GM10847 (cell line): ENCODE data around the gene CDH4.

Source experiments
- POLR2A ChIP-seq: IDR thresholded peaks from 2 replicates; pipeline ENCODE4 v1.6.1; 2011; ENCODE audit not compliant: insufficient read length; ENCODE audit errors: extremely low read depth

CDH4 gene

DNA sequence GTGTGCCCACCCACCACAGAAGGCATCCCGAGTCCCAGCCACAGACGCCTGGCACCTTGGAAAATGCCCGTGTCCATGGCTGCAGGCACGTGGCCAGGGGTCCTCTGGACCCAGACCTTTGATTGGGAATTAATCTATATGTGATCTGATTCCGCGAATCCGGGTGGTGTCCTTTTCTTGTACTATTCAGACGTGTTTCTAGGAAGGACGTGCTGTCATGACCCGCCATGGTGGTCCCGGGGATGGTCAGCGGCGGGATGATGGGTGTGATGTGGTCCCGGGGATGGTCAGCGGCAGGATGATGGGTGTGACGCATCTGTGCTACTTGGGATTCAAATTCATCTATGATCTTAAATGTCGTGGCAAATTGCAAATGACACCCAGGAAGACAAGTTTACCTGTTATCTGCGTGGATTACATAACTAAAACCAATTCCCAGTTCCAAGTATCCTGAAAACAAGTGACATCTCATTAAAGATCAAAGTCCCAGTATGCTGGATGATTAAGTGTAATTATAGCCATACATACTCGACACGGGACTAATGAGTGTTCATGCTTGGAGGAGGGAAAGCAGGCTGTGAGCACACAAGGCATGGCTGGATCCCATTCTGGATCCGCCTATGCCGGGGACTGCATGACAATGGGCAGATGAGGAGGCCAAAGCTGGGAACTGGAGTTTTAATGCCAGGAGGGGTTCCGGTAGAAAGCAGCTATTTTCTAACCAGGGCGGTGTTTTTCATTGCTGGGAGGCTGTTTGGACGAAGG lies 557.1 kb downstream of the CDH4 start:
- TF ChIP-seq POLR2A: no peak

DNA sequence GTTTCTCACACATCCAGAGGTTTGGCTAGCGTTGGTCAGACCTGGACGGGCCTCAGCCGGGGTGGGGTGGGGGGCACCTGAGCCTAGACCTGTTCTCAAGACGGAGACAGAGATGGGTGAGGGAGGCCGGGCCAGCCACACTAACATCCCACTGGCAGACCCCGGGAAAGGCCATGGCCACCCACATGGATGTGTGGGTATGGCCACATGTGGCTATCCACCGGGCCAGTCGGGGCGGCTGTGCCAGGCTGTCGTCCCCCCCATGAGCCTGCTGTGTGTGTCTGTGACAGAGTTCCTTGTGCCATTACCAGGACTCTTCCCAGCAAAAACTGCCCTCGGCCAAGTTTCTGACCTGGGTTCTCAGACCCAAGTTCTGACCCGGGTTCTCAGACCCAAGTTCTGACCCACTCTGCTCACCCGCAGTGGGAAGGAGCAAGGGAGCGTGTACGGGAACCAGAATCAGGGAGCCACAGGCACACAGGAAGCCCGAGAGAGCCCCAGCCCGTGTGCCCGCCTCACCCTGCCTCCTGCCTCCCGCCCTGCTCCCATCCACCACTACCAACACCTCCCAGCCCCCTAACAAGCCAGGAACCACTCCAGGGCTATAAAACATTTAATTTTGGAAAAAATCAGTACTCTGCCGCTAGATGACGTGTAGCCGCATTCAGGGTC lies 558.1 kb downstream of the CDH4 start:
- no peak for TF ChIP-seq POLR2A

DNA sequence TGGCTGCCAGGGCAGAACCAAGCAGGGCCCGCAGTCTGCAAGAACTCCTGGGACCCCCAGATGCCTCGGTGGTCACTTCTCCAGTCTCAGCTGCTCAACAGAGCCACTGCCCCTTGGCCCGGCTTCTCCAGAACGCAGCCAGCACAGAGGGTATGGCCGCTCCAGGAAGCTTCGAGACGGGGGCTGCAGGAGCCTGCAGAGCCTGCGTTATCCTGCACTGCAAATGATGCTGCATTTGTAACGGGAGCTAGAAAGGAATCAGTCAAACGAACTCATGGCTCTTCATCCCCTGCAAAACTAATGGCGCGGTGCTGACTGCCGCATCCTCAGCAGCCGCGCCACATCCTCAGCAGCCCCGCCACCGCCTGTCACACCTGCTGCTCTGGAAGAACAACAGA lies 558.7 kb downstream of the CDH4 start:
- no peak for TF ChIP-seq POLR2A

- no peak for TF ChIP-seq POLR2A
These were observed 559.1 kb downstream of the CDH4 start for GRCh38 chr20:61811166-61811565.

DNA sequence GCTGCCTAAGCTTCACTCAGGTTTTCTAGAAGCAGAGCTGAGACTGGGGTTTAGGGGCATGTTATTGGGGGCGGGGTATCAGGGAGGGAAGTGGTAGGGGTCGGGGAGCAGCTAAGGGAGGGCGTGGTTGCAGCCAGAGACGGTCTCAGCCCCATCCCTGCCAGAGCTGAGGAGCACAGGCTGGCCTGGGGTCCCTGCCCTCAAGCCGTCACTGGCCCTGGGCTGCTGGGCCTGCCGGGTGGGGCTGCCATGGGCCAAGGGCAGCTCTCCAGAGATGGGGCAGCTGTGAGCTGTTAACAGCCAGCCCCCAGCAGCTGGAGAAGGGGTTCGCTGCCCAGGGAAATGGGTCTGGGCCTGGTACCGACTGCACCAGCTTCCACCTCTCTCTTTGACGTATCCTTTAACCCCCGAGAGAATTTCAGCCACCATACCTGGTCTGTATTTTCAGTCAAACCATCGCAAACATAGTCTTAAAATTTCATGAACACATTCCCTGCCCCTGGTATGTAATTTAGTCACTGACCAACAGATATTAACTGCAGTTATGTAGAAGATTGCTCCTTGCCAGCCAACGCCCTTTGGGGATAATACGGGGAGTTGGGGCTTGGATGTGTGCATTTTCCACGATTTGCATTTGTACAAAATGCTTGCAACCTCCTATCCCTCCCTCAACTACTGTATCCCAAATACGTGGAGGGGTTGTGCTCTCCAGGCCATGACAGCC lies 560.2 kb downstream of the CDH4 start:
- no peak for TF ChIP-seq POLR2A

DNA sequence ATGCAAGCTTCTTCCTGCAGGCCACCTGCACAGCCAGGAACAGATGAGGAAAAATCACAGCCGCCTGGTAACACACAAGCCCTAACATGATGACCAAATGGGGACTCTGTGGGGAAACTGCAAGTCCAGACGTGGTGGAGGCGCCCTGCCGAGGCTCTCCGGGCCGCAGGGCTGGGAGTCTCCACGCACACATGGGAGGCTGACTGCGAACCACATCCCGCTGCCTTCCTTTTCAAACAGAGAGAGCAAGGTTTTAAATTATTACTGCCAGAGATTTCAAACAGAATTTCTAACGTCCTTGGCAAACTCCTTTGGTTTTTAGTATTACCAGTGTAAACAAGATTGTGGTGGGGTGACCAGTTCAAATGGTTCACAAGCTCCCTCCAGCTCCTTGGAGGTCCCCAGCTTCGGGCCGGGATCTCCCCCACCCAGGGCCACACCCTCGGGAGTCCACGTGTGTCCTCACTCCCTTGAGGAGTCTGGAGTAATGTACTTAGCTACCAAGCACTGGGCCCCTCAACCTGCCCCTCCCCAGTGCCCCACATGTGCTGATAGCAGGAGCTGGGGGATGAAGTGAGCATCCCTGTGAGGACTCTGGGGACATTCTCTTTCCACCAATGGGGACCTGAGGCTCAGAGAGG lies 560.9 kb downstream of the CDH4 start:
- TF ChIP-seq POLR2A: no peak

- no peak for TF ChIP-seq POLR2A
These were observed 561.7 kb downstream of the CDH4 start for GRCh38 chr20:61813791-61814190.

DNA sequence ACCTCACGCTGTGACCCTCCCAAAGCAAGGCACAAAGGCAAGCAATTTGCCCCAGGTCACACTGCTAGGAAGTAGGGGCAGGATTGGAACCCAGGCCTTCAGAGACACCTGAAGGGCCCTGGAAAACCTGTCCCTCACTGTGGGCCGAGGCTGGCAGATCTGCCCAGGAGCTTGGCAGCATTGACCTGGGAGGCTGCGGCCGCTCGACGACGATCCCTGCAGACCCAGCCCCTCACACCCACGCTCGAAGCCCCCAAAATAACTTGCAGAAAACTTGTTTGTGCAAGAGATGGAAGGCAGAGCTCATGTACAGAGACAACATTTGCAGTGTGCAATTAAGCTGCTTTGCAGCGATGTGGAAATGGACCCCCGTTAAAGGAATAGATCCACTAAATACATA lies 562.2 kb downstream of the CDH4 start:
- no peak for TF ChIP-seq POLR2A

- TF ChIP-seq POLR2A: no peak
These were observed 562.7 kb downstream of the CDH4 start for GRCh38 chr20:61814726-61815125.

GRCh38 chr20:61815176-61815575 lies 563.1 kb downstream of the CDH4 start:
- no peak for TF ChIP-seq POLR2A

DNA sequence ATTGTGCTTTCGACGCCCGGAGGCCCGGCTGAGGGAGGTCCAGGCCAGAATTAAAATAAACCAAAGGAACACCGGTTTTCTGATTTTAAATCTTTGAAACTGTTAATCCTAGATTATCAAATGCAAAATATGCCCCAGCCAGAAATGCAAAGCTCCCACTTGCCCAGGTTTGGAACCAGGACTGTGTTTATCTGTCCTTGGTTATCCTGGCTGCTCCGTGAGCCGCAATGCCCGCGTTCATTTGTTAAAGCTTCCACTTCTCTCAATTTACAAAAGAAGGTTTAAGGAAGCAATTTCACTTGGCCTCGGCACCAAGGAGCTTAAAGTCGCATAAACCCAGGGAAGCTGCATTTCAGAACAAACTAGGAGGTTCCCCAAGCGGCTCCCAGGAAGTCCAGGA lies 563.6 kb downstream of the CDH4 start:
- TF ChIP-seq POLR2A: no peak

DNA sequence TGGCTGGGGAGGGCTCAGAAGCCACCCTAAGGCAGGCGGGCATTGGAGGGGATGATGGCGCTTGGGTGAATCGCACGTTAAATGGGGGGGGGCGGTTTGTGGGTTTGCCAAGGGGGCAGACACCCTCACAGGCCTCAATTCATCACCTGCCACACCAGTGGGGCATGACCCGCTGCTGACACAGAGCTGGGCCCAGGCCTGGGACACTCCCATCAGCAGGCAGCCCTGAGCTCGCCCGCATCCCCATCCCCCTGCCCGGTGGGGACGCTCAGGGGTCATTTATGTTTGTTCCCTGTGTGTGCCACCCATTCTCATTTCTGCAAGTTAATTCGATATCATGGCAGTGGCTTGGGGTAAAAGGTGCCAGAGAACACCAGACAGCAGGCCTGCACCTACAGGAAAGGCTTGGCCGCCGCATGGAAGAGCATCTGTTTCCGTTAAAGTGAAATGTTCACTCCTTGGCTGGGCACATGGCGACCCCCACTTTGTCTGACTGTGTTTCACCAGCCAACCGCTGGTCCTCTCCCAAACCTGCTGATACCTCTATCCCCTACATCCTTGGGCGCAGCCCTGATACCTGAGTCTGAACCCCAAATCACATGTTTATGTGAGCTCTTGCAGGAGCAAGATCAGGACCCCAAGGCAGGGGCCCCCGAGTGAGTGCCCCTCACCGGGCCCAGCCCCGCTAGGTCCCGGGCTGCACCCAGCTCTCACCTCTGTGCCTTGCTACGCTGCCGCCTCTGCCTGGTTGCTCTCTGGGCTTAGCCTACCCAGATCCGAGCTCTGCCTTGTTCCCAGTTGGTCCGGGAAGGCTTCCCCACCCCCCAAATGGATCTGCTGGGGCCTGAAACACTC lies 564.8 kb downstream of the CDH4 start:
- TF ChIP-seq POLR2A: no peak

- TF ChIP-seq POLR2A: no peak
These were observed 565.5 kb downstream of the CDH4 start for GRCh38 chr20:61817575-61817974.

DNA sequence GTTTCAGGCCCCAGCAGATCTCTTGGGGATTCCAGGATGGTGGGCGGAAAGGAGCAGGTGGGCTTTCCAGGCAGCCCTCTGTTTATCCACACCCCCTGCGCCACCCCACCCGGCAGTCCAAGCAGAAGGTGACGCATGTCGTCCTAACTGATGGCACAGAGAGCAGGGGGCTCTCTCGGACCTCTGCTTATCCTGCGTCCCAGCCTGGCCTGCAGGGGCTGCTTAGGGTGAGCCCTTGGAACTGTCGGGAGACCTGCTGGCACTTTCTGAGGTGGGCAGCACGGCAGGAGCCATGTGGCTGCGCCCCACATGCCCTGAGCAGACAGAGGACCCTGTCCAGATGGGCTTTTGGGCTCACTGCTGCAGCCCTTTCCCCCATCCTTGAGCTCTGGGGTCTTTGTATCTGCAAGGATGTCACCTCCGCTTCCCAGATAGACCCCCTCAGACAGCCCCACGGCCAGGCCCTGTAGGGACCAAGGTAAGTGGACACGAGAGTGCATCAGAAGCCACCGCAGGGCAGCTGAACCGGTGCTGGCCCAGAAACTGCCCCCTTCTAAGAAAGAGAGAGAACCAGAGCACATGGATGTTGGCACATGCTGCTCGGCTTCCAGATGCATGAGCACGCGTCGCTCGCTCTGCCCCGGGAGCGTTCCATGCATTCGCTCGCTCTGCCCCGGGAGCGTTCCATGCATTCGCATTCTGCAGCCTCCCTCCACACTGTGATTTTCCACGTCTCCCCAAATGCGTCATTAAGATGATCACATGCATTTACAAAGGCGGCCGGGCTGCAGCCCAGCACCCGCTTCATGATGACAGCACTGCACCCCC lies 566.9 kb downstream of the CDH4 start:
- no peak for TF ChIP-seq POLR2A
